Measurements from ENCODE around the gene R3HDM2.

DNA sequence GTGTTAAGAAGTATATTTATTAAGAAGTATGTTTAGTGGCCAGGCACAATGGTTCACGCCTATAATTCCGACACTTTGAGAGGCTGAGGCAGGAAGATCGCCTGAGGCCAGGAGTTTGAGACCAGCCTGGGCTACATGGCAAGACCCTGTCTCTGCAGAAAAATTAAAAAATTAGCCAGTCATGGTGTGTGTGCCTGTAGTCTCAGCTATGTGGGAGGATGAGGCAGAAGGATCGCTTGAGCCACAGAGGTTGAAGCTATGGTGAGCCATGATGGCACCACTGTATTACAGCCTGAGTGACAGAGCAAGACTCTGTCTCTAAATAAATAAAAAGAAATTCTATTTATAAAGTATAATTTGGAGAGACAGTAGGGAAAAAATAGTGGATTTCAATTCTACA is 20.3 kb downstream of the R3HDM2 start:
- TF ChIP-seq CEBPB (IDR thresholded peaks at IDR 0.05; ENCODE audit: low read depth) (no peak), JUND (IDR thresholded peaks at IDR 0.05) (no peak), POLR2A (IDR thresholded peaks at IDR 0.05; ENCODE audit: borderline replicate concordance, extremely low read depth, insufficient read depth, insufficient read length) (no peak), EZH2 (IDR thresholded peaks at IDR 0.05) (no peak), EZH2phosphoT487 (IDR thresholded peaks at IDR 0.05; ENCODE audit: borderline replicate concordance) (no peak), SRF (IDR thresholded peaks at IDR 0.05; ENCODE audit: low read depth) (no peak)
- TF ChIP-seq, protein P1, sequence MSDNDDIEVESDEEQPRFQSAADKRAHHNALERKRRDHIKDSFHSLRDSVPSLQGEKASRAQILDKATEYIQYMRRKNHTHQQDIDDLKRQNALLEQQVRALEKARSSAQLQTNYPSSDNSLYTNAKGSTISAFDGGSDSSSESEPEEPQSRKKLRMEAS (IDR thresholded peaks at IDR 0.05) = no peak
- TF ChIP-seq, protein P2, sequence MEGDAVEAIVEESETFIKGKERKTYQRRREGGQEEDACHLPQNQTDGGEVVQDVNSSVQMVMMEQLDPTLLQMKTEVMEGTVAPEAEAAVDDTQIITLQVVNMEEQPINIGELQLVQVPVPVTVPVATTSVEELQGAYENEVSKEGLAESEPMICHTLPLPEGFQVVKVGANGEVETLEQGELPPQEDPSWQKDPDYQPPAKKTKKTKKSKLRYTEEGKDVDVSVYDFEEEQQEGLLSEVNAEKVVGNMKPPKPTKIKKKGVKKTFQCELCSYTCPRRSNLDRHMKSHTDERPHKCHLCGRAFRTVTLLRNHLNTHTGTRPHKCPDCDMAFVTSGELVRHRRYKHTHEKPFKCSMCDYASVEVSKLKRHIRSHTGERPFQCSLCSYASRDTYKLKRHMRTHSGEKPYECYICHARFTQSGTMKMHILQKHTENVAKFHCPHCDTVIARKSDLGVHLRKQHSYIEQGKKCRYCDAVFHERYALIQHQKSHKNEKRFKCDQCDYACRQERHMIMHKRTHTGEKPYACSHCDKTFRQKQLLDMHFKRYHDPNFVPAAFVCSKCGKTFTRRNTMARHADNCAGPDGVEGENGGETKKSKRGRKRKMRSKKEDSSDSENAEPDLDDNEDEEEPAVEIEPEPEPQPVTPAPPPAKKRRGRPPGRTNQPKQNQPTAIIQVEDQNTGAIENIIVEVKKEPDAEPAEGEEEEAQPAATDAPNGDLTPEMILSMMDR (IDR thresholded peaks at IDR 0.05 in 2 of 3, conservative IDR thresholded peaks at IDR 0.05 in 1 of 3; ENCODE audit: borderline replicate concordance in 1 of 3, insufficient read depth in 1 of 3, low read depth in 2 of 3, low read length in 2 of 3) = no peak
- TF ChIP-seq, protein P3, sequence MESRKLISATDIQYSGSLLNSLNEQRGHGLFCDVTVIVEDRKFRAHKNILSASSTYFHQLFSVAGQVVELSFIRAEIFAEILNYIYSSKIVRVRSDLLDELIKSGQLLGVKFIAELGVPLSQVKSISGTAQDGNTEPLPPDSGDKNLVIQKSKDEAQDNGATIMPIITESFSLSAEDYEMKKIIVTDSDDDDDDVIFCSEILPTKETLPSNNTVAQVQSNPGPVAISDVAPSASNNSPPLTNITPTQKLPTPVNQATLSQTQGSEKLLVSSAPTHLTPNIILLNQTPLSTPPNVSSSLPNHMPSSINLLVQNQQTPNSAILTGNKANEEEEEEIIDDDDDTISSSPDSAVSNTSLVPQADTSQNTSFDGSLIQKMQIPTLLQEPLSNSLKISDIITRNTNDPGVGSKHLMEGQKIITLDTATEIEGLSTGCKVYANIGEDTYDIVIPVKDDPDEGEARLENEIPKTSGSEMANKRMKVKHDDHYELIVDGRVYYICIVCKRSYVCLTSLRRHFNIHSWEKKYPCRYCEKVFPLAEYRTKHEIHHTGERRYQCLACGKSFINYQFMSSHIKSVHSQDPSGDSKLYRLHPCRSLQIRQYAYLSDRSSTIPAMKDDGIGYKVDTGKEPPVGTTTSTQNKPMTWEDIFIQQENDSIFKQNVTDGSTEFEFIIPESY (IDR thresholded peaks at IDR 0.05; ENCODE audit: extremely low read depth, insufficient replicate concordance, low read length) = no peak

Data from HCT116 (cell line).